Urothelium cell line (cell line): ENCODE measurements around the gene FOXJ2.
"Not testable (repeated sequence)": the region's sequence is repeated elsewhere in the genome, so short reads cannot be mapped to it uniquely, and the experiment has no call there.

Experiments used
- DNase-seq: peaks from one replicate; pipeline ENCODE4 v3.0.0; 2011; ENCODE audit warnings: low spot score, mixed read lengths
- FAIRE-seq: peaks from 2 replicates; lab custom pipeline; 2011; peaks lifted over from hg19 to GRCh38; lab: Jason Lieb, UNC

FOXJ2 gene

DNA sequence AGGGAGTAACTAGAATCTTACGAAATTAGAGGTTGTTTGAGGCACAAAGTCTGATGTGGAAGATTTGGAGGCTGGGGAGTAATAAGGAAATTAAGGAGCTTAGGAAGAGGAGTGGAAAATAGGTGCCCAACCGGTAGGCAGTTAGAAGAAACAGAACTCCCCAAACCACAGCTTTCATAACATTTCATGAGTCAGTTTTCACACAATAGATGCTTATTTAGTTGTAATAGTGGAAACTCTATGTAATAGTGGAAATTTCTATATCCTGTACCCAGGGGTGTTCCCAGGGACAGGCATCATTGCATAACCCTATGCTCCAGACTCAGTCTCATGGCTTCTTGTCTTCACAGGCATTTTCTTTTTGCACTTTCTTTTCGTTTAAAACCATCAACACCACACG lies 25.3 kb downstream of the FOXJ2 start:
- no peak for DNase-seq
- no peak for FAIRE-seq

DNA sequence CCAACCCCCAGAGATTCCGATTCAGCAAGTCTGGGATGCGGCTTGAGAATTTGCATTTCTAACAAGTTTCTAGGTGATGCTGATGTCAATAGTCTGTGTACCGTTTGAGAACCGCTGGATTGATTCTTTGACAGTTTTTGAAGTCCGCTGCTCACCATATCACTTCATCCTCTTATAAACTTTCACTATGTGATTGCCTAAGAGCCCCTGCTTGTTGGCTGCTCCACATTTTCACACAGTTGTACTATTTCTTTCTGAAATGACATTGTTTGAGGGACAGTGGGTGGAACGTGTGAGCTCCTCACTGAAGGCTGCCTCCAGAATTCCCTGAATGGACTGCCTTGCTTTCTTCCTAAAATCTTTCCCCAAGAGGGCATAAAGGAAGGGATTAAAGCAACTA lies 26.0 kb downstream of the FOXJ2 start:
- FAIRE-seq: no peak
- DNase-seq: no peak

DNA sequence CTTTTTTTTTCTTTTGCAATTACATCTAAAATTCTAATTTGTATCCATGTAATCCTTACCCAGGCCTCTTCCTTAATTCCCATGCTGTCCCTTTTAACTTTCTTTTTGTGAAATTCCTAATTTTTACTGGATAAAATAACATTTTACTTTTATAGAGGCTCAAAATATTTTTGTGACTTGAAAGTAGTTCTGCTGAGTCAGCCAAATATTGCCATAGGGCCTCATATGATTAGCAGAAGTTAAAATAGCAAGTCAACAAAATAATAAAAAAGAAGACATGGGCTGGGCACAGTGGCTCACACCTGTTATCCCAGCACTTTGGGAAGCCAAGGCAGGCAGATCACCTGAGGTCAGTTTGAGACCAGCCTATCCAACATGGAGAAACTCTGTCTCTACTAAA lies 31.6 kb downstream of the FOXJ2 start:
- no peak for DNase-seq
- no peak for FAIRE-seq

DNA sequence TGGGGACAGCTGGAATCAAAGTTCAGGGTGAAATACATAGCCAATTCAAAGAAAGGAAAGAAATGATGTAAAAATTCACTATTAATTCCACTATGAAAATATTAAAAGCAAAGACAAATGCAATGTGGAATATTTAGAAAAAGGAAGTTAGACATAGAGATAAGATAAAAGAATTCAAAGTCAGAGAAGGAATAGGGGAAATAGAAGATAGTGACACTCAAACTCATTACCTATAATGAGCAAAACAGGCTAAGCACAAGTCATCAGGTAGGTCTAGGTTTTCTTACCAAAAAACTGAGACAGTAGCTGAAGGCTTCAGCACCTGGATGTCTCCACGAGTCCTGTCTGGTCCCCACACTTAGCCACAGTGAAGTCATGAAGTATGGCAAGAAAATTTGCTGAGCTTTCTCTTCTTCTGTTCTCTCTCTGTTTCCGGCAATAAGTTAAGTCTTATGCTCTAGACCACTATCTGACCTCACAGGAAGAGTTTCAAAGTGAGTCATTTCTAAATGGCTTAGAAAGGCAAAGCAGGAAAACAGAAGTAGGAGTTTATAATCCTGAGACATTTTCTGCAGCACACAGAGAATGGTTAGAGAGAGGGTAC lies 33.6 kb downstream of the FOXJ2 start, which contains the start of gene C3AR1:
Gene C3AR1 (minus strand): TSS at position 369 of the 604 bp plus-strand sequence. CDS start 6,174 bp downstream, outside the sequence.
- FAIRE-seq: no peak
- DNase-seq: peak; percentile 71

DNA sequence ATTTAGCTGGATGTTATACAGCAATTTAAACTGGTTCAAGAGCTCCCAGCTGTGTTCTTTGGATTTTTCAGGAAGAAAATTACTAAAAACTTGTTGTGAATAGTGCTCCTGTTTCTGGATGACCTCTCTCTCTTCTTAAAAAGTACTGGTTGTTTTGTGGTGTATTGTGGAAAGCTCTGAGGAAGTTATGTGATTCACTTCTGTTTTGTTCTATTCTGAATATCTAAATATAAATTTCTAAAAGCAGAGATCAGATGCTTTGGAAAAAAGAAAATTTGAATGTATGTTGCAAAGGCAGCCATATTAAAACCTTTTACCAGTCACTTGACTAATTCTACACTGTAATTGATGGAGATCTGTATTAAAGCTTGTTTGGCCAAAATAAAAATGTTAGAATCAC lies 37.1 kb downstream of the FOXJ2 start:
- no peak for DNase-seq
- no peak for FAIRE-seq

DNA sequence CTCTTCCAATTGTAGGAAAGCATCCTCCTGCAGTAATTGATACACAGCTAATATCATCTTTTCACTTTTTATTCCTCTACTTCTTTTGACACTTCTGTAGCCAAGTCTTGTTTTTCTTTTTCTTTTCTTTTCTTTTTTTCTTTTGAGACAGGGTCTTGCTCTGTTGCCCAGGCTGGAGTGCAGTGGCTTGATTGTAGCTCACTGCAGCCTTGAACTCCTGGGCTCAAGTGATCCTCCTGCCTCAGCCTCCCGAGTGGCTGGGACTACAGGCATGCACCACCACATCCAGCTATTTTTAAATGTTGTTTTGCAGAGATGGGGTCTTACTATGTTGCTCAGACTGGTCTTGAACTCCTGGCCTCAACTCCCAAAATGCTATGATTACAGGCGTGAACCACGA lies 39.3 kb downstream of the FOXJ2 start:
- DNase-seq, FAIRE-seq: not testable (repeated sequence)

DNA sequence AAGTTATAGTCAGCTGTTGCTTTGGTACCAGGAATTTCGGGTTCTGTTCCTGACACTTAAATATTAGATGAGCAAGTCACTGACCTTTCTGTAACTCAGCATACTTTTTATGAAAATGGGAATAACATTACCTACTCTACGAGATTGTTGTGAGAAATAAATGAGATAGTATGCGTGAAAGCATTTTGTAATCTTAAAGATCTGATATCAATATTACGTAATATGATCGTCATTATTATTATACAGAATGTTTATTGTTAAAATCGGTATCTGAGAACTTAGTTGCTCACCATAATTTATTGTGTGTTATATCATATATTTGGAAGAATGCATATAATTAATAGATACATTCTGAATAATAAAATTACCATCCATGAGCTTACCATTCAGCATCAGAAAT lies 43.4 kb downstream of the FOXJ2 start:
- DNase-seq (no peak), FAIRE-seq (no peak)

DNA sequence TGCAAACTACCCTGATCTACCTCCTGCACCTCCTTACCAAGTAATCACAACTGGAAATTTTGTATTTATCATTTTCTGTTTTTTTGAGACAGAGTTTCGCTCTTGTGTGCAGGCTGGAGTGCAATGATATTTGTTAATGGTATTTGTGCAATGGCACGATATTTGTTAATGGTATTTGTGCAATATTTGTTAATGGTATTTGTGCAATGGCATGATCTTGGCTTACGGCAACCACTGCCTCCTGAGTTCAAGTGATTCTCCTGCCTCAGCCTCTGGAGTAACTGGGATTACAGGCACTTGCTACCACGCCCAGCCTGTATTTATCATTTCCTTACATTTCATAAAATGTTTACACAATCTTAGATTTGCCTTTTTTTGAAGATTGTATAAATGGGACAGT lies 43.9 kb downstream of the FOXJ2 start:
- no peak for FAIRE-seq
- DNase-seq: no peak

DNA sequence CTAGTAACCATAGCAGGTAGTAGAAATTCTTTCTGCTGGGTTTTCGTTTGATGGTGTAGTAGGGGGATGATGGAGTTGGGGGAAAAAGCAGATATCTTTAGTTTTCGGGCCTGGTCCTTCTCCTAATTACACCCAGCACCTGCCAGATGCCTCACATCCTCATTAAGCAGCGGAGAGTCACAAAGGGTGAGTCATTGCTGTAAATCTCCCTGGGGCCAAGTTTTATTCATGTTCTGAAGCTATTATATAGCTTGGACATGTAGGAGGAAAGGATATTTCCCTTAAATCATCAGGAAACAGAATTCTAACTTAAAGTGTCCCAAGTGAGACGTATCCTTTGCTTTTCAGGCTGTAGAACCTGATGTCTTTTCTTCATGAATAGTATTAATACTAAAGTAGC lies 44.7 kb downstream of the FOXJ2 start:
- peak; percentile 24 for DNase-seq
- FAIRE-seq: no peak

DNA sequence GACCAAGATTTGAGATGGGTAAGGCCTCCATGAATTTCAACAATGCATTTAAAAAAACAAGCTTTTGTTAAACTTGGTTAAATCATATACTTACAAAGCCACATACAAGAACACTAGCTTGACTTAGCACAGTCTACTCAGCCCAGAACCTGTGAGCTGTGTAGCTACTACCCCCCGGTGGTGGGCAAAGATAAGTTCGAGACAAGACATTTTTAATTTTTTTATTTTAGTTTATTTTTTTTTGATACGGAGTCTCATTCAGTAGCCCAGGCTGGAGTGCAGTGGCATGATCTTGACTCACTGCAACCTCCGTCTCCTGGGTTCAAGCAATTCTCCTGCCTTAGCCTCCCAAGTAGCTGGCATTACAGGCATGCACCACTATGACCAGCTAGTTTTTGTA lies 45.9 kb downstream of the FOXJ2 start:
- DNase-seq: peak; percentile 40
- no peak for FAIRE-seq

DNA sequence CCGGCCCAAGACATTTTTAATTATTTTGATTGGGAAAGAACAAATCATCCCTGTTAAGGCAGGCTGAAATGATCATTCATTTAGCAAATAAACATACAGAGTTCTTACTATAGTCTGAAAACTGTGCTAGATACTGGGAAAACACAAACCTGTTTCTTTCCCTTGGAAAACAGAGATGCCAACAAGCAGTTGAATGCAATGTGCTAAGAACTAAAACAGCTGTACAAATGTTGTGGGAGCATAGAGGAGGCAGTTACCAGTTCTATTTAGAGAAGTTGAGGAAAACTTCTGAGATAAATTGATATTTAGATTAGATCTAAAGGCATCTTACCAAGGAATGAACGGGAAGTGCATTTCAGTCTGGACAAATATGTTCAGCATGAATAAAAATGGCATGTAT lies 46.4 kb downstream of the FOXJ2 start:
- DNase-seq (no peak), FAIRE-seq (no peak)

DNA sequence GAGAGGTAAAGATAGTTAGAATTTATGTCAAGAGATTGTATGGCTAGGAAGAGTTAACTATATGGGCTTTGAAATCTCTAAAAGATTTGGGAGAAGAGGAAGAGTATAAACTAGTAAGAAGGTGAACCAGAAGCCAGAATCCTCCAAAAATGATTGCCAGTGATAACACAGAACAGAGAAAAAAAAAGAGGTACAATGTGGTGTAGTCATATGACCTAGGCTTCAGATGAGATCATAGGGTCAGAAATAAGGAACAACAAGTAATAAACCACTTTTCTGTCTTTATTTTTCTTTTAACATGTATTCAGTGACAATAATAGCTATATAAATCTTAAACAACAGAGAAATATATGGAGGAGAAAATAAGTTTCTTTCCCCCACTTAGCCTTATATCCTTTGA lies 47.6 kb downstream of the FOXJ2 start:
- DNase-seq (no peak), FAIRE-seq (no peak)

DNA sequence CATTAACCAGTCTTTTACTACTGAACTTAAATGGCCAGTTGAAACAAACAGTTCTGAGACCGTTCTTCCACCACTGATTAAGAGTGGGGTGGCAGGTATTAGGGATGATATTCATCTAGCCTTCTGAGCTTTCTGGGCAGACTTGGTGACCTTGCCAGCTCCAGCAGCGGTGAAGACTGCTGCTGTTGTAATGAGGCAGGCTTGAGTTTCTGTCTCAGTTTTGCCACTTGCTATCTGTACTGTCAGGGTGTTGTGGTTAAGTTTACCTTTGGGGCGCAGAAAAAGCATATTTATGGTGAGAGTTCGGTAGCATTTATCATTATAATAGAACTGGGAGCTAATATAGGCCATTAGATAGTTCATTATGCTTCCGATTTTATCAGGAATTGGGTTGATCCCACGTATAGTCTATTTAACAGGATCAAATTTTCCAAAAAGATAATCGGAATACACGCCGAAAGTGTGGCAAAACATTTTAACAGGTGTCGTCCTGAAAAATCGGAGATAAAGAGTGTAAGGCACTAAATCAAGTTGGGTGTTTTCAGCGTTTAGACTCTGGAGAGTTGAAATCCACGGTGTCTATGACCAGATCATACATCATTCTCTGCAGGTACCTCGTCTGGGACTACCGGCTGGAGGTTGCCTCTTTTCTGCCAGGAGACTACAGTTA lies 48.9 kb downstream of the FOXJ2 start:
- no peak for FAIRE-seq
- no peak for DNase-seq

DNA sequence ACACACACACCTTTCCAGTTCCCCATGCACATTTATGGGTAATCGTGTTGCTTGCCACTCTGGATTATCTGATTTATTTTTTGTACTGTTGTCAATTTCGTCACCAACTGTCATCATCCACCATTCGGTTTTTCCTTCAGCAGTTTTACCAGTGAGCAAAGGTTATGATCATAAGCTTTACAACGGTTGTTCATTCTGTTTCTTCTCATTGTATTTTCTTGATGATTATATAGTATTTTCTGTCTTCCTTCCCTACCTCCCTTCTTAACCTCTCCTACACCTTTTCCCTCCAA lies 50.2 kb downstream of the FOXJ2 start:
- DNase-seq: no peak
- no peak for FAIRE-seq

DNA sequence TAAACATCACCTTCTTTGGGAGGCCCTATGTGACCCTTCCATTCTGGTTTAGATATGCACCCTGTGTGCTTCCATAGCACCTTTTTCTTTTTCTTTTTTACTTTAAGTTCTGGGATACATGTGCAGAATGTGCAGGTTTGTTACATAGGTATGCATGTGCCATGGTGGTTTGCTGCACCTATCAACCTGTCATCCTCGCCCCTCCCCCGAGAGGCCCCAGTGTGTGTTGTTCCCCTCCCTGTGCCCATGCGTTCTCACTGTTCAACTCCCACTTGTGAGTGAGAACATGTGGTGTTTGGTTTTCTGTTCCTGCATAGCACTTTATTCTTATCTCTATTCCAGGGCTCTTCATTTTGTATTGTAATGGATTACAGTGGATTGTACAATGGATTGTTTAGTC lies 51.8 kb downstream of the FOXJ2 start:
- FAIRE-seq: not testable (repeated sequence)

DNA sequence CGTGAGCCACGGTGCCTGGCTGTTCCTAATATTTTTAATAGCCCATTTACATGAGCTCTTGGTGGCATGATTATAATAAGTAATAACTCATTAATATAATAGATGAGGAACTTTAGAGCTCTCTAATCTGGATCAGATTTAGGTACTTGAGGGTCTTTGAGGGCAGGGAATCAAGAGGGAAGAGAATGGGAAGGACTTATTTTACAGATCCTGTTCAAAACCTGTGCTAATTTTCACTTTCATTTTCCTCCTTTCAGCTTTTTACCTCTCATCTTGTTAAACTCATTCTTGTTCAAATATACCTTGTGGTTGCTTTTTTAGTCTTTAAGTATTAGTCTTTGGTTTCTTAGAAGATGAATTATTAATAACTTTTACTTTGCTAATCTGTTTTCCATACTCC lies 55.1 kb downstream of the FOXJ2 start:
- FAIRE-seq (no peak), DNase-seq (no peak)

More for the DNA sequence above, 51.8 kb downstream of the FOXJ2 start:
- DNase-seq: not testable (repeated sequence)

DNA sequence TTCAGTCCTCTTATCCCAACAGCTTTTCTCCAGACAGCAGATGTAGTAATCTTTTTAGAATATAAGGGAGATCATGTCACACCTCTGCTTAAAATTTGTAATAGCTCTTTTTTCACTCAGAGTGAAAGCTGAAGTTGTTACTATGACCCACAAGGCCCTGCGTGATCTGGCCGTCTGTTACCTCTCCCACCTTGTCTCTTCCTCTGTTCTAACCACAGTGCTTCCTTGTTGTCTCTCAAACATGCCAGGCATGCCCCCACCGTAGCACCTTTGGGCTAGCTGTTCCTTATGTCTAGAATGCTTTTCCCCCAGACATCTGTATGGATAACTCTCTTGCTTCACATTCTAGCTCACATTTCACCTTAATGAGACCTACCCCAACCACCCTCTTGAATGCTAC lies 56.1 kb downstream of the FOXJ2 start:
- FAIRE-seq (no peak), DNase-seq (no peak)

DNA sequence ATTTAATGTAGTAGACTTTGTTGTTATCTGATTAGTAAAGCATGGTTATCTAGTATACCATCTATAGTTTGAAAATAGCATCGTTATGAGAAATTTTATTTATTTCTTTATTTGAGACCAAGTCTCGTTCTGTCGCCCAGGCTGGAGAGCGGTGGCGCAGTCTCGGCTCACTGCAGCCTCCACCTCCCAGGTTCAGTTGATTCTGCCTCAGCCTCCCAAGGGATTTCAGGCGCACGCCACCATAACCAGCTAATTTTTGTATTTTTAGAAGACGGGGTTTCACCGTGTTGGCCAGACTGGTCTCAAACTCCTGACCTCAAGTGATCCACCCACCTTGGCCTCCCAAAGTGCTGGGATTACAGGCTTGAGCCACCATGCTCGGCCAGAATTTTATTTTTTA lies 56.8 kb downstream of the FOXJ2 start:
- not testable (repeated sequence) for FAIRE-seq

DNA sequence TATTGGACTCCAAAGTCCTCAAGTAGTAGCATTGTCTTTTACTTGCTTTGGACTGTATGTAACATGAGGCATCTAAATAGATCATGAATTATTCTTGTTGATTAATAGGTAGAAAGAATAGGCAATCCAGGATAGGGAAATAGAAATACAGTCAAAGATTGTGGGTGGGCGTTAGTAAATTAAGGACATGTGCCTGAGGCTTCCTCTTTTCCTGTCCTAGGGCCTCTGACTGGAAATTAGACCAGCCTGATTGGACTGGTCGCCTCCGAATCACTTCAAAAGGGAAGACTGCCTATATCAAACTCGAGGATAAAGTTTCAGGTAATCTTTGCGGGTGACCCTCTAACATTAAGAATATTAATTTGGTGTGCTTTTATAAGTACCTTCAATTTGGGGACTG lies 57.2 kb downstream of the FOXJ2 start:
- FAIRE-seq: no peak
- DNase-seq: no peak

More for the DNA sequence above, 56.8 kb downstream of the FOXJ2 start:
- DNase-seq: not testable (repeated sequence)

DNA sequence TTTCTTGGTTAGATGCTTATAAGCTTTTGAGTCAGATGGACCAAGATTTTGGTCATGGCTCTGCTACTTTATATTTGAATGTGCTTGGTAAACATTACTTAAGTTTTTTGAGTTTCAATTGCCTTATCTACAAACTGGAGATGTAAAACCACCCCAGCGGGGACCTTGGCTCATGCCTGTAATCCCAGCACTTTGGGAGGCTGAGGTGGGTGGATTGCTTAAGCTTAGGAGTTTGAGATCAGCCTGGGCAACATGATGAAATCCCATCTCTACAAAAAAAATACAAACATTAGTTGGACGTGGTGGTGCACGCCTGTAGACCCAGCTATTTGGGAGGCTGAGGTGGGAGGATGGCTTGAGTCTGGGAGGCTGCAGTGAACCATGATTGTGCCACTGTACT lies 60.8 kb downstream of the FOXJ2 start:
- no peak for DNase-seq
- FAIRE-seq: no peak

DNA sequence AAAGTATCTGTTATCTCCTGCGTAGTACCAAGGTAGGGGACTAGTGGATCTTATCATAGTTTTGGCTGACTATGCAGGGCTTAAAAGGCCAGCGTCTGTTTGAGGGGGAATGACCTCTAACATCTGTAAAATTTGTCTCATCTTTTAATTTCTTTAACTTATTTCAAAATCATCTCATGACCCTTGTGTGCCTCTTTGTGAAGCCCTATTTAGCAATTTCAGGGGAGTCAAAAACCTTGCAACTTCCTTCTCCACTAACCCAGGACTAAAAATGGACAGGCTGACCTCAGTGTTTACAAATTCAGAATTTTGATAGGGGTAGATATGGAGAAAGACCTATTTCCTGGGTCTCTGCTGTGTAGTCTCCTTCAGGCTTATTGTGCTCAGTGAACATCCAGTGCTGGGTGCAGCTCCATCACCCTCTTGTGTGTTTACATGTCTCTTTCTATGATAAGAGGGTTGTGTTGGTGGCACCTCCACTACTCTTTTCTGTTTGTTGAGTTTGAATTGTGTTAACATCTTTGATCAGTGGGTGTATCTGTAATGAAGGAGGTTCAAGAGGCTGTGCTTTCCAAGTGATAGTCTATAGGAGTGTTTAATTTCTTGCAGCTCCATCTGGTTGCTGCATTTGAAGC lies 63.9 kb downstream of the FOXJ2 start:
- DNase-seq: no peak
- FAIRE-seq: no peak

DNA sequence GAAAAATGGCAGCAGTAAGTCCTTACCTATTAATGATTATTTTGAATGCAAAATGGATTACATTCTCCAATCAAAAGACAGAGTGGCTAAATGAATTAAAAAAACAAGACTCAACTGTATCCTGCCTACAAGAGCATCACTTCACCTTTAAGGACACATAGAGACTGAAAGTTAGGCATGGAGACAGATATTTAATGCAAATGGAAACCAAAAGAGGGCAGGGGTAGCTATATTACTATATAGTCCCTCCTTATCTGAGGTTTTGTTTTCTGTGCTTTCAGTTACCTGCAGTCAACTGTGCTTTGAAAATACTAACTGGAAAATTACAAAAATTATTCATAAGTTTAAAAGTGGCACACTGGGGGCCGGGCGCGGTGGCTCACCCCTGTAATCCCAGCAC lies 66.7 kb downstream of the FOXJ2 start:
- DNase-seq (no peak), FAIRE-seq (no peak)
